Measurements from ENCODE around the gene PRM1. TPM values are rescaled to one million over a fixed set of nuclear protein-coding genes. Genes with fewer than 3 reads are reported as not detected.

Gene PRM1
- total RNA-seq, 2 donors from 2014 or later: not detected

- 9 to 18% methylated on average over 2 to 6 of the region's 6 CpGs for WGBS, 2 experiments (ENCODE audit: insufficient coverage in 1 of 2, insufficient read length in 1 of 2)
- H3K27ac Mint-ChIP-seq: peak overlapping the region; percentile 95
Observed at GRCh38 chr16:11329071-11329491, 48.0 kb upstream of the PRM1 start.

GRCh38 chr16:11328172-11329070 is 47.3 kb upstream of the PRM1 start:
- peak; percentile 95 for DNase-seq
- Histone ChIP-seq H3K9me3 (ENCODE audit: control insufficient read depth, low read length) (no peaks in the 10 kb centered on the region), H3K27ac (ENCODE audit: low read depth, low read length) (peak overlapping the region; percentile 83), H3K27me3 (ENCODE audit: control insufficient read depth, insufficient read depth, low read length, poor library complexity, severe bottlenecking) (no peaks in the 10 kb centered on the region), H3K36me3 (ENCODE audit: control insufficient read depth, insufficient read depth, low read length) (no peaks in the 10 kb centered on the region), H3K9ac (ENCODE audit: extremely low read depth, low read length, poor library complexity, severe bottlenecking) (peak overlapping the region; percentile 58), H3K4me1 (ENCODE audit: control insufficient read depth, insufficient read depth, low read length) (peaks cover 4% of the 10 kb centered on the region), H3K4me3 (ENCODE audit: low read length) (peak overlapping the region; percentile 30)
- Mint-ChIP-seq H3K36me3 (ENCODE audit: low read depth) (no peaks in the 10 kb centered on the region), H3K27ac (peak overlapping the region; percentile 95), H3K27me3 (ENCODE audit: insufficient read depth) (no peaks in the 10 kb centered on the region), H3K4me3 (peak overlapping the region; percentile 42), H3K4me1 (peaks cover 18% of the 10 kb centered on the region), H3K9me3 (peaks cover 6% of the 10 kb centered on the region)
- TF ChIP-seq, protein P1, sequence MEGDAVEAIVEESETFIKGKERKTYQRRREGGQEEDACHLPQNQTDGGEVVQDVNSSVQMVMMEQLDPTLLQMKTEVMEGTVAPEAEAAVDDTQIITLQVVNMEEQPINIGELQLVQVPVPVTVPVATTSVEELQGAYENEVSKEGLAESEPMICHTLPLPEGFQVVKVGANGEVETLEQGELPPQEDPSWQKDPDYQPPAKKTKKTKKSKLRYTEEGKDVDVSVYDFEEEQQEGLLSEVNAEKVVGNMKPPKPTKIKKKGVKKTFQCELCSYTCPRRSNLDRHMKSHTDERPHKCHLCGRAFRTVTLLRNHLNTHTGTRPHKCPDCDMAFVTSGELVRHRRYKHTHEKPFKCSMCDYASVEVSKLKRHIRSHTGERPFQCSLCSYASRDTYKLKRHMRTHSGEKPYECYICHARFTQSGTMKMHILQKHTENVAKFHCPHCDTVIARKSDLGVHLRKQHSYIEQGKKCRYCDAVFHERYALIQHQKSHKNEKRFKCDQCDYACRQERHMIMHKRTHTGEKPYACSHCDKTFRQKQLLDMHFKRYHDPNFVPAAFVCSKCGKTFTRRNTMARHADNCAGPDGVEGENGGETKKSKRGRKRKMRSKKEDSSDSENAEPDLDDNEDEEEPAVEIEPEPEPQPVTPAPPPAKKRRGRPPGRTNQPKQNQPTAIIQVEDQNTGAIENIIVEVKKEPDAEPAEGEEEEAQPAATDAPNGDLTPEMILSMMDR (conservative IDR thresholded peaks at IDR 0.05): no peak
- 23 to 27% methylated on average over 9 to 12 of the region's 12 CpGs for WGBS, 2 experiments (ENCODE audit: insufficient coverage in 1 of 2, insufficient read length in 1 of 2)

More at GRCh38 chr16:11329071-11329491, 48.0 kb upstream of the PRM1 start:
- Histone ChIP-seq H3K9ac (ENCODE audit: extremely low read depth, low read length, poor library complexity, severe bottlenecking) (peak overlapping the region; percentile 58), H3K36me3 (ENCODE audit: control insufficient read depth, insufficient read depth, low read length) (no peaks in the 10 kb centered on the region), H3K27ac (ENCODE audit: low read depth, low read length) (peak overlapping the region; percentile 83), H3K27me3 (ENCODE audit: control insufficient read depth, insufficient read depth, low read length, poor library complexity, severe bottlenecking) (no peaks in the 10 kb centered on the region), H3K4me3 (ENCODE audit: low read length) (peak overlapping the region; percentile 30), H3K4me1 (ENCODE audit: control insufficient read depth, insufficient read depth, low read length) (peaks cover 4% of the 10 kb centered on the region), H3K9me3 (ENCODE audit: control insufficient read depth, low read length) (no peaks in the 10 kb centered on the region)
- H3K4me3 Mint-ChIP-seq: peak overlapping the region; percentile 42
- H3K36me3 Mint-ChIP-seq (ENCODE audit: low read depth): no peaks in the 10 kb centered on the region
- no peaks in the 10 kb centered on the region for H3K27me3 Mint-ChIP-seq (ENCODE audit: insufficient read depth)
- TF ChIP-seq, protein P1 (conservative IDR thresholded peaks at IDR 0.05): no peak
- DNase-seq: peak; percentile 70
- H3K4me1 Mint-ChIP-seq: peaks cover 18% of the 10 kb centered on the region
- peaks cover 9% of the 10 kb centered on the region for H3K9me3 Mint-ChIP-seq

- H3K9me3 ChIP-seq (ENCODE audit: control insufficient read depth, low read length): no peaks in the 10 kb centered on the region
Observed at GRCh38 chr16:11327277-11328171, 46.4 kb upstream of the PRM1 start.

More at GRCh38 chr16:11327277-11328171, 46.4 kb upstream of the PRM1 start:
- Histone ChIP-seq H3K36me3 (ENCODE audit: control insufficient read depth, insufficient read depth, low read length) (no peaks in the 10 kb centered on the region), H3K4me1 (ENCODE audit: control insufficient read depth, insufficient read depth, low read length) (peaks cover 4% of the 10 kb centered on the region), H3K27me3 (ENCODE audit: control insufficient read depth, insufficient read depth, low read length, poor library complexity, severe bottlenecking) (no peaks in the 10 kb centered on the region), H3K4me3 (ENCODE audit: low read length) (no peak overlapping the region), H3K9ac (ENCODE audit: extremely low read depth, low read length, poor library complexity, severe bottlenecking) (no peak overlapping the region), H3K27ac (ENCODE audit: low read depth, low read length) (no peak overlapping the region)
- Mint-ChIP-seq H3K36me3 (ENCODE audit: low read depth) (no peaks in the 10 kb centered on the region), H3K9me3 (peaks cover 6% of the 10 kb centered on the region), H3K4me1 (peaks cover 18% of the 10 kb centered on the region), H3K4me3 (no peak overlapping the region), H3K27me3 (ENCODE audit: insufficient read depth) (no peaks in the 10 kb centered on the region), H3K27ac (peak overlapping the region; percentile 95)
- DNase-seq: peak; percentile 51
- TF ChIP-seq, protein P1 (conservative IDR thresholded peaks at IDR 0.05): no peak
- WGBS, 2 experiments (ENCODE audit: insufficient coverage in 1 of 2, insufficient read length in 1 of 2): 87 to 91% methylated on average over 17 to 23 of the region's 23 CpGs
